HG03103 (cell line): Measurements from ENCODE around the gene SAFB.

ENCODE experiments used
- ATAC-seq: cut with Tn5 transposase; IDR thresholded peaks from one replicate; pipeline ENCODE4 v1.9.1; 2021; ENCODE audit warnings: low read depth; ENCODE audit not compliant: unreplicated experiment

SAFB gene

GRCh38 chr19:5717215-5717935 lies 94.5 kb downstream of the SAFB start:
- ATAC-seq, result no peak
